HEK293T (cell line): ENCODE results near the gene STT3B.

Experiments used
- ARNT ChIP-seq: fragments of 450-650 bp; IDR thresholded peaks from 2 replicates; pipeline ENCODE4 v1.6.1; 2017; ENCODE audit warnings: mild to moderate bottlenecking
- FOXA1 ChIP-seq: fragments of 450-650 bp; IDR thresholded peaks from 2 replicates; pipeline ENCODE4 v1.6.1; 2016; ENCODE audit warnings: mild to moderate bottlenecking
- FOXM1 ChIP-seq: fragments of 450-650 bp; IDR thresholded peaks from 2 replicates; pipeline ENCODE4 v1.6.1; 2017; ENCODE audit warnings: mild to moderate bottlenecking, borderline replicate concordance
- SP1 ChIP-seq: fragments of 450-650 bp; IDR thresholded peaks from 2 replicates; pipeline ENCODE4 v1.6.1; 2017
- SUZ12 ChIP-seq: fragments of 450-650 bp; IDR thresholded peaks from 2 replicates; pipeline ENCODE4 v1.6.1; 2016; ENCODE audit warnings: mild to moderate bottlenecking
- TARDBP ChIP-seq: fragments of 450-650 bp; IDR thresholded peaks from 2 replicates; pipeline ENCODE4 v1.6.1; 2016

DNA sequence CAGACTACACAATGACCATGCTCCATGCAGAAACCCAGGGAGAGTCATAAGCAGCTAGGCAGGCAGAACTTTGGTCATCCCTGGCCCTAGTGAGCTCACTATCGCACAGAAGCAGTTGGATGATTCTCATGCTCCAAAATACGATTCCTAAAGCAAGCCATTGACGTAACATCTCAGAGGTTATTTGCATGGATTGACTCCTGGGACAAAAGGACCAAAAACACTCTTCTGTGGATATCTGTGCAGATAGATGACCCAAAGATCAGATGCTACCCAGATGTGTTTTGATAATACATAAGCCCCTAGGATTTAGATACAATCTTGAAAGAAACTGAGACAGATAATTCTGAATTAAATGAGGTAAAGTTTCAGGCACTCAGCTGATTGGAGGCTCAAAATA lies 33.4 kb upstream of the STT3B start:
- TF ChIP-seq FOXA1: no peak
- TF ChIP-seq FOXM1: no peak
- TF ChIP-seq SUZ12: no peak
- no peak for TF ChIP-seq SP1
- no peak for TF ChIP-seq TARDBP
- no peak for TF ChIP-seq ARNT
